AG04450 (cell line): ENCODE measurements around the gene CFAP69. TPM values are rescaled to one million over a fixed set of nuclear protein-coding genes. Genes with fewer than 3 reads are reported as not detected.

ENCODE experiments used
- CTCF ChIA-PET: fragments of 300-600, 350-600 bp; formaldehyde crosslinking; extraction: SDS; loops from one replicate; lab custom pipeline; 2022; ENCODE audit warnings: antibody characterized with exemption, inconsistent platforms; lab: Charles Lee
- POLR2A ChIA-PET: fragments of 350-600 bp; formaldehyde crosslinking; extraction: SDS; loops from one replicate; lab custom pipeline; 2021; ENCODE audit warnings: antibody characterized with exemption, inconsistent platforms; lab: Yijun Ruan, JAX
- DNase-seq: peaks from one replicate; pipeline ENCODE4 v3.0.0-alpha.2; 2011; ENCODE audit warnings: low read depth, low spot score
- H3K27ac ChIP-seq: one replicate; pipeline ENCODE4 v1.5.1; 2012; ENCODE audit warnings: low read depth, low read length, control low read depth
- H3K27me3 ChIP-seq: one replicate; pipeline ENCODE4 v1.6.0; 2012; ENCODE audit warnings: low read length; ENCODE audit not compliant: control insufficient read depth, insufficient read depth
- H3K4me3 ChIP-seq: 2 replicates; pipeline ENCODE4 v1.5.1; 2011; ENCODE audit warnings: mild to moderate bottlenecking, low read depth, low read length, control low read depth
- H3K9me3 ChIP-seq: 2 replicates; pipeline ENCODE4 v1.5.1; 2012; ENCODE audit warnings: low read length; ENCODE audit not compliant: control insufficient read depth, insufficient read depth
- polyA plus RNA-seq: library from polyadenylated mRNA; depleted of rRNA; stranded (reverse); fragments of >200 nt; gene quantifications from 2 replicates; pipeline ENCODE4 v1.2.3, GENCODE V29; 2011
- TF ChIP-seq, protein P1 (sequence below): IDR thresholded peaks from 2 replicates; pipeline ENCODE4 v1.5.1; 2011; ENCODE audit warnings: low read depth, low read length, control low read depth, inconsistent platforms

The CFAP69 gene
- polyA plus RNA-seq, 1 experiment = 2.4 TPM

DNA sequence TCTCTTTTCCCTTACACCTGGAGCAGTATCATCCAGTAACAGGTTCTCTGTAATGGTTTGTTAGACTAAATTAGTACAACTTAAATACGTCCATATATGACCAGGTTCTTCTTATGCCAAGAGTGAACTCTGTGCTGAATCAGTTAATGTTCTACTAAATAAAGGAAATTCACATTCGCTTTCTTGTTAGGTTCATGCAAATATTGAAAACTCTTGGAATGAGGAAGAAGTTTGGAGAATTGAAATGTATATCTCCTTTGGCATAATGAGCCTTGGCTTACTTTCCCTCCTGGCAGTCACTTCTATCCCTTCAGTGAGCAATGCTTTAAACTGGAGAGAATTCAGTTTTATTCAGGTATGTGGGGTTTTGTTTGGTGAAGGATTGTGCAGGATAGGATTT, 15.3 kb upstream of the CFAP69 start:
- ChIA-PET CTCF (interaction anchor here (1.0 kb wide), 1 partner anchor 37 kb away, joined by 3 read pairs; no protein-coding TSS in a partner anchor), POLR2A (no interaction called here)
- DNase-seq = no peak
- Histone ChIP-seq H3K27ac (no peak overlapping the region), H3K27me3 (no peaks in the 10 kb centered on the region), H3K9me3 (no peaks in the 10 kb centered on the region), H3K4me3 (no peak overlapping the region)
- TF ChIP-seq, protein P1, sequence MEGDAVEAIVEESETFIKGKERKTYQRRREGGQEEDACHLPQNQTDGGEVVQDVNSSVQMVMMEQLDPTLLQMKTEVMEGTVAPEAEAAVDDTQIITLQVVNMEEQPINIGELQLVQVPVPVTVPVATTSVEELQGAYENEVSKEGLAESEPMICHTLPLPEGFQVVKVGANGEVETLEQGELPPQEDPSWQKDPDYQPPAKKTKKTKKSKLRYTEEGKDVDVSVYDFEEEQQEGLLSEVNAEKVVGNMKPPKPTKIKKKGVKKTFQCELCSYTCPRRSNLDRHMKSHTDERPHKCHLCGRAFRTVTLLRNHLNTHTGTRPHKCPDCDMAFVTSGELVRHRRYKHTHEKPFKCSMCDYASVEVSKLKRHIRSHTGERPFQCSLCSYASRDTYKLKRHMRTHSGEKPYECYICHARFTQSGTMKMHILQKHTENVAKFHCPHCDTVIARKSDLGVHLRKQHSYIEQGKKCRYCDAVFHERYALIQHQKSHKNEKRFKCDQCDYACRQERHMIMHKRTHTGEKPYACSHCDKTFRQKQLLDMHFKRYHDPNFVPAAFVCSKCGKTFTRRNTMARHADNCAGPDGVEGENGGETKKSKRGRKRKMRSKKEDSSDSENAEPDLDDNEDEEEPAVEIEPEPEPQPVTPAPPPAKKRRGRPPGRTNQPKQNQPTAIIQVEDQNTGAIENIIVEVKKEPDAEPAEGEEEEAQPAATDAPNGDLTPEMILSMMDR = no peak

DNA sequence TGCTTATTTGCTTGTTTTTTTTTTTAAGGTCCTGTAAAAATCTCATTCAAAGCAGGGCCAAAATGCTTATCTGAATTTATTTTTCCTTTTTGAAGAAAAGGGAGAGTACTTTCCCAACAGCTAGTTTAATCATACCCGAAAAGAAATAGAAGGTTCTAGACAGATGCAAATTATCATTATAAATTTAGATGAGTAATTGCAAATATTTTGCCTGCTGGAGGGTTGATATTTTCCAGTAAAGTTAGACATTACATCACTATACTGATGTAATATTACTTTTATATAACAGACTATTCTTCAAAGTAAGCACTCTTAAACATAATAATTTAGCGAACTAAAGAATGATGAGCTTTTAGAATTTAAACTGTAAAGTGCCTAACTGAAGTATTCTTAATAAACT, 14.1 kb upstream of the CFAP69 start:
- TF ChIP-seq, protein P1 = no peak
- Histone ChIP-seq H3K4me3 (no peak overlapping the region), H3K9me3 (no peaks in the 10 kb centered on the region), H3K27ac (no peak overlapping the region), H3K27me3 (no peaks in the 10 kb centered on the region)
- ChIA-PET POLR2A (no interaction called here), CTCF (interaction anchor here (1.5 to 1.7 kb wide), 2 partner anchors 19 to 77 kb away, joined by 4 to 9 read pairs; partner anchors contain the start of genes STEAP1 and STEAP2)
- DNase-seq = no peak

DNA sequence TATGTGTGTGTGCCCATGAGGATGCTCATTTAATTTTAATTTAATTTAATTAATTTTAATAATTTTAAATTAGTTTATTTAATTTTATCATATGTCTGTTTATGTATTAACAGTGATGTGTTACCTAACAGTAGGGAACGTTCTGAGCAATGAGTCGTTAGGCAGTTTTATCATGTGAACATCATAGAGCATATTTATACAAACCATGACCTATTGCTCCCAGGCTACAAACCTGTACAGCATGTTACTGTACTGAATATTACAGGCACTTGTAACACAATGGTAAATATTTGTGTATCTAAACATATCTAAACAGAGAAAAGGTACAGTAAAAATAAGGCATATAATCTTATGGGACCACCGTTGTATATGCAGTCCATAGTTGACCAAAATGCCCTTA, 13.7 kb upstream of the CFAP69 start:
- TF ChIP-seq, protein P1 = no peak
- ChIA-PET CTCF (interaction anchor here (1.5 to 1.7 kb wide), 2 partner anchors 20 to 77 kb away, joined by 4 to 9 read pairs; partner anchors contain the start of genes STEAP1 and STEAP2), POLR2A (no interaction called here)
- H3K27me3 ChIP-seq = no peaks in the 10 kb centered on the region
- no peaks in the 10 kb centered on the region for H3K9me3 ChIP-seq
- no peak overlapping the region for H3K27ac ChIP-seq
- no peak overlapping the region for H3K4me3 ChIP-seq
- DNase-seq = no peak

DNA sequence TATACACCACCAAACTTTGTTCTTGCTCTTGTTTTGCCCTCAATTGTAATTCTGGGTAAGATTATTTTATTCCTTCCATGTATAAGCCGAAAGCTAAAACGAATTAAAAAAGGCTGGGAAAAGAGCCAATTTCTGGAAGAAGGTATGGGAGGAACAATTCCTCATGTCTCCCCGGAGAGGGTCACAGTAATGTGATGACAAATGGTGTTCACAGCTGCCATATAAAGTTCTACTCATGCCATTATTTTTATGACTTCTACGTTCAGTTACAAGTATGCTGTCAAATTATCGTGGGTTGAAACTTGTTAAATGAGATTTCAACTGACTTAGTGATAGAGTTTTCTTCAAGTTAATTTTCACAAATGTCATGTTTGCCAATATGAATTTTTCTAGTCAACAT, 12.5 kb upstream of the CFAP69 start:
- TF ChIP-seq, protein P1 = no peak
- no peak for DNase-seq
- Histone ChIP-seq H3K9me3 (no peaks in the 10 kb centered on the region), H3K27me3 (no peaks in the 10 kb centered on the region), H3K4me3 (no peak overlapping the region), H3K27ac (no peak overlapping the region)
- POLR2A ChIA-PET = no interaction called here
- CTCF ChIA-PET = interaction anchor here (0.7 kb wide), 1 partner anchor 11 kb away, joined by 3 read pairs; no protein-coding TSS in a partner anchor

DNA sequence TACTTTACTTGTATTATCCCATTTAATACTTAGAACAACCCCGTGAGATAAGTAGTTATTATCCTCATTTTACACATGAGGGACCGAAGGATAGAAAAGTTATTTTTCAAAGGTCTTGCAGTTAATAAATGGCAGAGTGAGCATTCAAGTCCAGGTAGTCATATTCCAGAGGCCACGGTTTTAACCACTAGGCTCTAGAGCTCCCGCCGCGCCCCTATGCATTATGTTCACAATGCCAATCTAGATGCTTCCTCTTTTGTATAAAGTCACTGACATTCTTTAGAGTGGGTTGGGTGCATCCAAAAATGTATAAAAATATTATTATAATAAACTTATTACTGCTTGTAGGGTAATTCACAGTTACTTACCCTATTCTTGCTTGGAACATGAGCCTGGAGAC, 11.4 kb upstream of the CFAP69 start:
- Histone ChIP-seq H3K27ac (no peak overlapping the region), H3K9me3 (no peaks in the 10 kb centered on the region), H3K27me3 (no peaks in the 10 kb centered on the region), H3K4me3 (no peak overlapping the region)
- TF ChIP-seq, protein P1 = no peak
- CTCF ChIA-PET = no interaction called here
- POLR2A ChIA-PET = no interaction called here
- DNase-seq = no peak
